HCT116 (cell line): ENCODE results near the gene CD8A. TPM values are rescaled to one million over a fixed set of nuclear protein-coding genes. Genes with fewer than 3 reads are reported as not detected.

Experiments
- ATAC-seq: fragments of 200-7000 bp; cut with Tn5 transposase; 2 replicates; pipeline ENCODE4 v1.9.1; 2020; ENCODE audit warnings: mild to moderate bottlenecking, moderate library complexity
- BruUV-seq: library from RNA; stranded (reverse); fragments of 400-500 nt; replicated peaks from 2 replicates; lab custom pipeline; 2021; lab: Mats Ljungman, UMichigan
- CTCF ChIA-PET: fragments of 300-600 bp; sonication (Branson Sonifier 250); formaldehyde crosslinking; loops from one replicate; lab custom pipeline; 2021; ENCODE audit warnings: antibody characterized with exemption; lab: Charles Lee
- POLR2A ChIA-PET: fragments of 300-600, 350-600 bp; sonication (Branson Sonifier 250); formaldehyde crosslinking; loops from one replicate; lab custom pipeline; 2021; ENCODE audit warnings: antibody characterized with exemption; lab: Charles Lee
- RAD21 ChIA-PET, 2 experiments: fragments of 300-600 bp; sonication (Branson Sonifier 250); formaldehyde crosslinking; loops; one replicate each; lab custom pipeline; 2023; ENCODE audit warnings: low total read pairs in 2 of 2; ENCODE audit not compliant: uncharacterized antibody in 2 of 2, unreplicated experiment in 2 of 2, low non-redundant PET in 1 of 2; lab: Charles Lee
- DNase-seq: peaks from one replicate; pipeline ENCODE4 v3.0.0-alpha.2; 2010; ENCODE audit warnings: low read depth, low spot score
- H2AFZ ChIP-seq: fragments of 200-600 bp; shearing (Covaris generic), sonication (generic); 2 replicates; pipeline ENCODE4 v1.6.1; 2017; ENCODE audit warnings: low read depth, mixed run types, mixed read lengths, antibody characterized with exemption, low read length; ENCODE audit not compliant: poor library complexity, severe bottlenecking
- H3K27ac ChIP-seq: 2 replicates; pipeline ENCODE4 v1.5.1; 2012; ENCODE audit warnings: low read depth, low read length
- H3K27me3 ChIP-seq: fragments of 200-600 bp; sonication (generic); 2 replicates; pipeline ENCODE4 v1.6.1; 2016; ENCODE audit warnings: mixed run types, low read length, mixed read lengths; ENCODE audit not compliant: insufficient read depth
- H3K36me3 ChIP-seq, 2 experiments: fragments of 200-500 bp in 1 of 2; fragments of 200-600 bp in 1 of 2; sonication (Bioruptor generic) in 1 of 2; sonication (generic) in 1 of 2; 2 replicates each; pipeline versions ENCODE4 v1.5.1 to v1.6.1; 2014 to 2016; ENCODE audit warnings: low read length in 2 of 2, inconsistent platforms in 1 of 2, mixed read lengths in 1 of 2, mixed run types in 1 of 2; ENCODE audit not compliant: insufficient read depth in 2 of 2, control insufficient read depth in 1 of 2
- H3K4me1 ChIP-seq, 2 experiments: fragments of 200-600 bp in 1 of 2; sonication (generic) in 1 of 2; 2 replicates each; pipeline versions ENCODE4 v1.5.1 to v1.6.1; 2012 to 2017; ENCODE audit warnings: low read length in 2 of 2, inconsistent platforms in 1 of 2, mild to moderate bottlenecking in 1 of 2, mixed read lengths in 1 of 2, mixed run types in 1 of 2, moderate library complexity in 1 of 2; ENCODE audit not compliant: insufficient read depth in 2 of 2, control insufficient read depth in 1 of 2
- H3K4me2 ChIP-seq: fragments of 200-600 bp; sonication (generic); 2 replicates; pipeline ENCODE4 v1.6.1; 2017; ENCODE audit warnings: mixed run types, low read length, mixed read lengths
- H3K4me3 ChIP-seq, 2 experiments: fragments of 200-600 bp in 1 of 2; sonication (generic) in 1 of 2; replicated peaks in 1 of 2; 2 replicates each; pipeline ENCODE4 v1.5.1; 2011 to 2016; ENCODE audit warnings: low read length in 2 of 2, control low read depth in 1 of 2, low read depth in 1 of 2, mild to moderate bottlenecking in 1 of 2, mixed read lengths in 1 of 2, mixed run types in 1 of 2
- H3K79me2 ChIP-seq: fragments of 200-600 bp; sonication (generic); 2 replicates; pipeline ENCODE4 v1.6.1; 2017; ENCODE audit warnings: mild to moderate bottlenecking, mixed run types, low read length, moderate library complexity, mixed read lengths; ENCODE audit not compliant: insufficient read depth
- H3K9ac ChIP-seq: fragments of 200-600 bp; sonication (generic); 2 replicates; pipeline ENCODE4 v1.6.1; 2016; ENCODE audit warnings: low read length, mixed read lengths
- H3K9me2 ChIP-seq: fragments of 200-600 bp; sonication (generic), shearing (Covaris generic); 2 replicates; pipeline ENCODE4 v1.6.1; 2017; ENCODE audit warnings: mixed run types, mild to moderate bottlenecking, moderate library complexity; ENCODE audit not compliant: insufficient read depth
- H3K9me3 ChIP-seq, 2 experiments: fragments of 200-500 bp in 1 of 2; fragments of 200-600 bp in 1 of 2; sonication (Bioruptor generic) in 1 of 2; sonication (generic) in 1 of 2; 2 replicates each; pipeline ENCODE4 v1.6.1; 2014 to 2017; ENCODE audit warnings: low read length in 2 of 2, mixed read lengths in 2 of 2, inconsistent platforms in 1 of 2, low read depth in 1 of 2, mild to moderate bottlenecking in 1 of 2, mixed run types in 1 of 2, moderate library complexity in 1 of 2; ENCODE audit not compliant: control insufficient read depth in 1 of 2, insufficient read depth in 1 of 2
- H4K20me1 ChIP-seq: fragments of 200-600 bp; sonication (generic), shearing (Covaris generic); 2 replicates; pipeline ENCODE4 v1.6.1; 2017; ENCODE audit warnings: mixed run types, mild to moderate bottlenecking, moderate library complexity; ENCODE audit not compliant: insufficient read depth
- CEBPB ChIP-seq: IDR thresholded peaks from 2 replicates; pipeline ENCODE4 v1.6.1; 2012; ENCODE audit warnings: low read depth
- EGR1 ChIP-seq: IDR thresholded peaks from 2 replicates; pipeline ENCODE4 v1.6.1; 2012; ENCODE audit warnings: low read depth
- EZH2 ChIP-seq: fragments of 200-600 bp; sonication (generic); IDR thresholded peaks from 2 replicates; pipeline ENCODE4 v1.6.1; 2017; ENCODE audit warnings: antibody characterized with exemption, mixed run types
- FOSL1 ChIP-seq: IDR thresholded peaks from 2 replicates; pipeline ENCODE4 v1.6.1; 2012; ENCODE audit warnings: low read depth
- JUND ChIP-seq: IDR thresholded peaks from 2 replicates; pipeline ENCODE4 v1.6.1; 2012
- MAX ChIP-seq: IDR thresholded peaks from 2 replicates; pipeline ENCODE4 v1.6.1; 2012
- SIN3A ChIP-seq: IDR thresholded peaks from 2 replicates; pipeline ENCODE4 v1.6.1; 2012; ENCODE audit warnings: low read depth
- SP1 ChIP-seq: IDR thresholded peaks from 2 replicates; pipeline ENCODE4 v1.6.1; 2012; ENCODE audit warnings: low read depth
- YY1 ChIP-seq: IDR thresholded peaks from 2 replicates; pipeline ENCODE4 v1.6.1; 2011; ENCODE audit warnings: low read length, low read depth, moderate library complexity, mild to moderate bottlenecking; ENCODE audit not compliant: insufficient replicate concordance; ENCODE audit errors: extremely low read depth
- ZFX ChIP-seq: fragments of 450-650 bp; IDR thresholded peaks from 2 replicates; pipeline ENCODE4 v1.6.1; 2017
- ZNF274 ChIP-seq: fragments of 200-500 bp; sonication (Bioruptor generic); IDR thresholded peaks from 2 replicates; pipeline ENCODE4 v1.6.1; 2014; ENCODE audit warnings: mild to moderate bottlenecking, low read depth, low read length, inconsistent platforms
- intact Hi-C: fragments of 100-400 bp; cut with micrococcal nuclease; formaldehyde crosslinking; loops from 2 replicates; pipeline ENCODE4 v1.10.0; 2022
- total RNA-seq: library from RNA; stranded (reverse); gene quantifications from one replicate; pipeline ENCODE4 v1.2.1, GENCODE V29; 2021; ENCODE audit not compliant: unreplicated experiment

Gene CD8A
- total RNA-seq, 1 experiment from 2014 or later = 0.76 TPM

GRCh38 chr2:86821842-86822241, 31.1 kb upstream of the CD8A start:
- H3K79me2 ChIP-seq = no peaks in the 10 kb centered on the region
- RAD21 ChIA-PET = no interaction called here
- no peaks in the 10 kb centered on the region for H3K9me2 ChIP-seq
- H3K9ac ChIP-seq = no peak overlapping the region
- no peaks in the 10 kb centered on the region for H3K36me3 ChIP-seq
- no peaks in the 10 kb centered on the region for H3K27me3 ChIP-seq
- H4K20me1 ChIP-seq = no peaks in the 10 kb centered on the region
- no peaks in the 10 kb centered on the region for H3K9me3 ChIP-seq
- H3K4me3 ChIP-seq = no peak overlapping the region
- CTCF ChIA-PET = no interaction called here
- no peak overlapping the region for H3K27ac ChIP-seq
- no peak for ATAC-seq
- POLR2A ChIA-PET = no interaction called here
- no peaks in the 10 kb centered on the region for H3K4me1 ChIP-seq
- no peak overlapping the region for H2AFZ ChIP-seq
- no peak overlapping the region for H3K4me2 ChIP-seq
- no TSS peak for BruUV-seq
- no peak for TF ChIP-seq JUND
- no peak for TF ChIP-seq EZH2
- no peak for TF ChIP-seq EGR1
- no peak for TF ChIP-seq SIN3A
- no peak for TF ChIP-seq YY1
- no peak for TF ChIP-seq ZFX
- no peak for TF ChIP-seq SP1
- no peak for TF ChIP-seq FOSL1
- intact Hi-C loops = no loop called here
- no peak for DNase-seq

DNA sequence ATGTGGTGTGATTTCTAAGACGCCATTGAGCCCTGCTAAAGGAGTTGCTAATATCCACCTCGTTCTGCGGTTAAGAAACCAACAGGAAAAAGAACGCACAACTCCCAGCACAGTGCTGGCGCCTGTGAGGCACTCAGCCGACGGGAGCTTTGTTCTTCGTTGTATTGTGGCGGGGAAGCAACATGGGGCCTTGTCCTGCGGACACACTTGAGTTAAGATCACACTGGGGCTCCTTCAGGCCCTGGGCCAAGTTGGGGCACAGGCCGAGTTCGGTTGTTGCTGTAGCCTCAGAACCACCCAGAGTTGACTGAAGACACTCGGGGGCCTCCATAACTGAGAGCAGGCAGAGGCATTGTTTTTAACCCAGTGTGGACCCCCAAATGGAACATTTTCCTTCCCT, 30.6 kb upstream of the CD8A start:
- TF ChIP-seq CEBPB (no peak), SIN3A (no peak), ZNF274 (no peak), EZH2 (no peak), EGR1 (no peak), ZFX (no peak), MAX (no peak), SP1 (no peak)
- H3K9ac ChIP-seq = no peak overlapping the region
- no peak overlapping the region for H3K4me2 ChIP-seq
- H3K9me3 ChIP-seq = no peaks in the 10 kb centered on the region
- ChIA-PET POLR2A (no interaction called here), CTCF (no interaction called here), RAD21 (no interaction called here)
- H2AFZ ChIP-seq = no peak overlapping the region
- H3K36me3 ChIP-seq = no peaks in the 10 kb centered on the region
- DNase-seq = no peak
- intact Hi-C loops = no loop called here
- H4K20me1 ChIP-seq = no peaks in the 10 kb centered on the region
- no peak overlapping the region for H3K27ac ChIP-seq
- H3K79me2 ChIP-seq = no peaks in the 10 kb centered on the region
- H3K4me1 ChIP-seq = no peaks in the 10 kb centered on the region
- no peak for ATAC-seq
- no peaks in the 10 kb centered on the region for H3K27me3 ChIP-seq
- no peak overlapping the region for H3K4me3 ChIP-seq
- H3K9me2 ChIP-seq = no peaks in the 10 kb centered on the region
- no TSS peak for BruUV-seq
